Middle frontal gyrus (tissue), 1 donor: ENCODE results near the gene SMIM28.
A peak's percentile ranks its signal among the peaks of the same experiment; 100 is the strongest.
"Not testable (repeated sequence)": the region's sequence is repeated elsewhere in the genome, so short reads cannot be mapped to it uniquely, and the experiment has no call there.

Experiments used
- DNase-seq: peaks from one replicate; pipeline ENCODE4 v3.0.0-alpha.2; 2015; ENCODE audit warnings: low spot score; ENCODE audit errors: extremely low spot score

SMIM28 gene

GRCh38 chr6:138404666-138405337 is 27.1 kb downstream of the SMIM28 start:
- DNase-seq, result no peak

- DNase-seq, result no peak
Observed at GRCh38 chr6:138405816-138406413, 28.2 kb downstream of the SMIM28 start.

GRCh38 chr6:138406443-138406842 is 28.7 kb downstream of the SMIM28 start:
- DNase-seq, result no peak

GRCh38 chr6:138410048-138410735 is 32.5 kb downstream of the SMIM28 start:
- DNase-seq, result no peak

GRCh38 chr6:138410972-138411880 is 33.5 kb downstream of the SMIM28 start:
- DNase-seq, result no peak

- no peak for DNase-seq
Observed at GRCh38 chr6:138415125-138415524, 37.4 kb downstream of the SMIM28 start.

GRCh38 chr6:138416206-138416605 is 38.5 kb downstream of the SMIM28 start:
- no peak for DNase-seq

GRCh38 chr6:138417493-138418117 is 39.9 kb downstream of the SMIM28 start:
- no peak for DNase-seq

- DNase-seq, result no peak
Observed at GRCh38 chr6:138418118-138418742, 40.5 kb downstream of the SMIM28 start.

GRCh38 chr6:138419766-138420165 is 42.1 kb downstream of the SMIM28 start:
- DNase-seq, result no peak

GRCh38 chr6:138420356-138420755 is 42.7 kb downstream of the SMIM28 start:
- no peak for DNase-seq

GRCh38 chr6:138421089-138421488 is 43.4 kb downstream of the SMIM28 start:
- no peak for DNase-seq

GRCh38 chr6:138421608-138422007 is 43.9 kb downstream of the SMIM28 start:
- DNase-seq, result no peak

GRCh38 chr6:138422861-138423260 is 45.2 kb downstream of the SMIM28 start:
- no peak for DNase-seq

GRCh38 chr6:138424004-138424904 is 46.5 kb downstream of the SMIM28 start:
- DNase-seq, result no peak

GRCh38 chr6:138425256-138425655 is 47.6 kb downstream of the SMIM28 start:
- not testable (repeated sequence) for DNase-seq

- no peak for DNase-seq
Observed at GRCh38 chr6:138426500-138427123, 48.9 kb downstream of the SMIM28 start.

- DNase-seq, result no peak
Observed at GRCh38 chr6:138427701-138428100, 50.0 kb downstream of the SMIM28 start.

- peak; percentile 40 for DNase-seq
Observed at GRCh38 chr6:138428944-138429598, 51.4 kb downstream of the SMIM28 start.
